Chondrocyte (in vitro differentiated cells): ENCODE results near the gene LMO1. TPM values are rescaled to one million over a fixed set of nuclear protein-coding genes. Genes with fewer than 3 reads are reported as not detected.

Experiments used
- DNase-seq: peaks from one replicate; pipeline ENCODE4 v3.0.0; 2021; ENCODE audit warnings: mixed read lengths, low spot score
- H3K27ac Mint-ChIP-seq: one replicate; pipeline ENCODE4 v1.8.0; 2021; ENCODE audit warnings: mild to moderate bottlenecking, moderate library complexity, mixed read lengths; ENCODE audit not compliant: unreplicated experiment
- H3K27me3 Mint-ChIP-seq: 2 replicates; pipeline ENCODE4 v1.8.0; 2021; ENCODE audit warnings: low read depth, mixed read lengths
- H3K36me3 Mint-ChIP-seq: 2 replicates; pipeline ENCODE4 v1.8.0; 2021; ENCODE audit warnings: low read depth, mixed read lengths
- H3K4me1 Mint-ChIP-seq: 2 replicates; pipeline ENCODE4 v1.8.0; 2021; ENCODE audit warnings: low read depth, mild to moderate bottlenecking, mixed read lengths
- H3K4me3 Mint-ChIP-seq: one replicate; pipeline ENCODE4 v1.8.0; 2021; ENCODE audit warnings: mild to moderate bottlenecking, moderate library complexity, mixed read lengths; ENCODE audit not compliant: unreplicated experiment
- H3K9me3 Mint-ChIP-seq: 2 replicates; pipeline ENCODE4 v1.8.0; 2021; ENCODE audit warnings: low read depth, mixed read lengths
- CTCF ChIP-seq: fragments of 200-600 bp; sonication (generic); IDR thresholded peaks from 2 replicates; pipeline ENCODE4 v1.5.0; 2021; ENCODE audit warnings: antibody characterized with exemption, mild to moderate bottlenecking, moderate library complexity
- total RNA-seq: library from RNA; stranded (reverse); gene quantifications from 3 replicates; pipeline ENCODE4 v1.2.1, GENCODE V29; 2021

Gene LMO1
- total RNA-seq, 1 donor from 2014 or later: not detected

- DNase-seq: no peak
- TF ChIP-seq CTCF: no peak
- H3K27me3 Mint-ChIP-seq: peaks cover 7% of the 10 kb centered on the region
- no peak overlapping the region for H3K4me3 Mint-ChIP-seq
- H3K36me3 Mint-ChIP-seq: no peaks in the 10 kb centered on the region
- H3K27ac Mint-ChIP-seq: no peak overlapping the region
- H3K4me1 Mint-ChIP-seq: no peaks in the 10 kb centered on the region
- H3K9me3 Mint-ChIP-seq: no peaks in the 10 kb centered on the region
Observed at GRCh38 chr11:8252946-8253345, 10.7 kb downstream of the LMO1 start.

- Mint-ChIP-seq H3K4me3 (no peak overlapping the region), H3K27ac (no peak overlapping the region), H3K27me3 (peaks cover 11% of the 10 kb centered on the region), H3K4me1 (no peaks in the 10 kb centered on the region), H3K9me3 (no peaks in the 10 kb centered on the region), H3K36me3 (no peaks in the 10 kb centered on the region)
- DNase-seq: no peak
- no peak for TF ChIP-seq CTCF
Observed at GRCh38 chr11:8252388-8252787, 11.3 kb downstream of the LMO1 start.

DNA sequence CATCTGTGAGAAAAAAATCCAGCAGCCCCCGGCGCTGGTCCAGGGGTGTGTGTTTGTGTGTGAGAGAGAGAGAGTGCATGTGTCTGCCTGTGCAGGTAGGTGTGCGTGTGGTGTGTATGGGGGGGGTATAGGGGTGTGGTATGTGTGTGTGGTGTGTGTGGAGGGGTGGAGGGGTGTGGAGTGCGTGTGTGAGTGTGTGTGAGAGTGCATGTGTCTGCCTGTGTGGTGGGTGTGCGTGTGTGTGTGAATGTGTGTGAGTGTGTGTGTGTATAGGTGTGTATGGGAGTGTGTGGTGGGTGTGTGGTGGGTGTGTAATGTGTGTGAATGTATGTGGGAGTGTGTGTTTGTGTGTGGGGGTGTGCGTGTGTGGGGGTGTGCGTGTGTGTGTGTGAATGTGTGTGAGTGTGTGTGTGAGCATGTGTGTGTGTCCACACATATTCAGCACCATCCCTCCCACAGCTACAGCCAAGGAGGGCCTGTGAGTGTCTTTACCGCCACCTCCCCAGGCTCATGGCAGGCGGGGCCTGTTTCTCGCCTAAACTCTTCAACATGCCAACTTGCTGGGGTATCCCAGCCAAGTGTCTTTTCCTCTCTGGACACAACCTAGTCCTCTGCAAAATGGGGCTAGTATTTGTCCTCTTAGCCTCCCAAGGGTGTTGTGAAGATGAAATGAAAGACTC lies 11.9 kb downstream of the LMO1 start:
- TF ChIP-seq CTCF: no peak
- Mint-ChIP-seq H3K4me3 (no peak overlapping the region), H3K36me3 (no peaks in the 10 kb centered on the region), H3K27me3 (peaks cover 16% of the 10 kb centered on the region), H3K4me1 (no peaks in the 10 kb centered on the region), H3K9me3 (no peaks in the 10 kb centered on the region), H3K27ac (no peak overlapping the region)
- DNase-seq: peak; percentile 54

GRCh38 chr11:8250981-8251615 lies 12.6 kb downstream of the LMO1 start:
- Mint-ChIP-seq H3K4me1 (no peaks in the 10 kb centered on the region), H3K9me3 (no peaks in the 10 kb centered on the region), H3K4me3 (no peak overlapping the region), H3K27ac (no peak overlapping the region), H3K27me3 (peaks cover 19% of the 10 kb centered on the region), H3K36me3 (no peaks in the 10 kb centered on the region)
- TF ChIP-seq CTCF: no peak
- DNase-seq: peak; percentile 64

- no peak for TF ChIP-seq CTCF
- DNase-seq: peak; percentile 60
- Mint-ChIP-seq H3K27me3 (peaks cover 24% of the 10 kb centered on the region), H3K4me1 (no peaks in the 10 kb centered on the region), H3K9me3 (no peaks in the 10 kb centered on the region), H3K27ac (no peak overlapping the region), H3K4me3 (no peak overlapping the region), H3K36me3 (no peaks in the 10 kb centered on the region)
Observed at GRCh38 chr11:8250434-8250833, 13.2 kb downstream of the LMO1 start.
